ENCODE measurements around the gene TTC34. TPM values are rescaled to one million over a fixed set of nuclear protein-coding genes. Genes with fewer than 3 reads are reported as not detected.

The TTC34 gene
- total RNA-seq, 2 donors from 2014 or later = 0.27 to 0.44 TPM

- DNase-seq = no peak
- Histone ChIP-seq H3K27ac (no peak overlapping the region), H3K4me3 (no peak overlapping the region), H3K27me3 (peaks cover 37% of the 10 kb centered on the region), H3K9me3 (no peaks in the 10 kb centered on the region), H3K4me1 (no peaks in the 10 kb centered on the region), H3K9ac (ENCODE audit: low read depth in 2 of 2, low read length in 2 of 2) (no peak overlapping the region), H3K36me3 (no peaks in the 10 kb centered on the region)
- intact Hi-C loops (cut with DNase I) = no loop called here
- TF ChIP-seq, protein P1, sequence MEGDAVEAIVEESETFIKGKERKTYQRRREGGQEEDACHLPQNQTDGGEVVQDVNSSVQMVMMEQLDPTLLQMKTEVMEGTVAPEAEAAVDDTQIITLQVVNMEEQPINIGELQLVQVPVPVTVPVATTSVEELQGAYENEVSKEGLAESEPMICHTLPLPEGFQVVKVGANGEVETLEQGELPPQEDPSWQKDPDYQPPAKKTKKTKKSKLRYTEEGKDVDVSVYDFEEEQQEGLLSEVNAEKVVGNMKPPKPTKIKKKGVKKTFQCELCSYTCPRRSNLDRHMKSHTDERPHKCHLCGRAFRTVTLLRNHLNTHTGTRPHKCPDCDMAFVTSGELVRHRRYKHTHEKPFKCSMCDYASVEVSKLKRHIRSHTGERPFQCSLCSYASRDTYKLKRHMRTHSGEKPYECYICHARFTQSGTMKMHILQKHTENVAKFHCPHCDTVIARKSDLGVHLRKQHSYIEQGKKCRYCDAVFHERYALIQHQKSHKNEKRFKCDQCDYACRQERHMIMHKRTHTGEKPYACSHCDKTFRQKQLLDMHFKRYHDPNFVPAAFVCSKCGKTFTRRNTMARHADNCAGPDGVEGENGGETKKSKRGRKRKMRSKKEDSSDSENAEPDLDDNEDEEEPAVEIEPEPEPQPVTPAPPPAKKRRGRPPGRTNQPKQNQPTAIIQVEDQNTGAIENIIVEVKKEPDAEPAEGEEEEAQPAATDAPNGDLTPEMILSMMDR (IDR thresholded peaks at IDR 0.05) = no peak
Measured at GRCh38 chr1:2625311-2625710, 176.2 kb downstream of the TTC34 start.

DNA sequence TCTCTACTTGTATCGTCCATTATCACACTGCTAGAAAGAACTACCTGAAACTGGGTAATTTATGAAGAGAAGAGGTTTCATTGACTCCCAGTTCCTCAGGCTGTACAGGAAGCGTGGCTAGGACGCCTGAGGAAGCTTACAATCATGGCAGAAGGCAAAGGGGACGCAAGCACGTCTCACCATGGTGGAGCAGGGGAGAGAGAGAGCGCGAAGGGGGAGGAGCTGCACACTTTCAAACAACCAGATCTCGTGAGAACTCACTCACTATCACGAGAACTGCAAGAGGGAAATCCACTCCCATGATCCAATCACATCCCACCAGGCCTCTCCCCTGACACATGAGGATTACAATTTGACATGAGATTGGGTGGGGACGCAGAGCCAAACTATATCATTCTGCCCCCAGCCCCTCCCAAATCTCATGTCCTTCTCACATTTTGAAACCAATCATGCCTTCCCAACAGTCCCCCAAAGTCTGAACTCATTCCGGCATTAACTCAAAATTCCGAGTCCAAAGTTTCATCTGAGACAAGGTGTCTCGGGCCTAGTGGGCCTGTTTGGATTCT, 176.7 kb downstream of the TTC34 start:
- DNase-seq = no peak
- peaks cover 35% of the 10 kb centered on the region for H3K27me3 ChIP-seq
- no peak overlapping the region for H3K4me3 ChIP-seq
- no peak overlapping the region for H3K9ac ChIP-seq (ENCODE audit: low read depth in 2 of 2, low read length in 2 of 2)
- TF ChIP-seq, protein P1 (IDR thresholded peaks at IDR 0.05) = no peak
- no peaks in the 10 kb centered on the region for H3K9me3 ChIP-seq
- no peaks in the 10 kb centered on the region for H3K4me1 ChIP-seq
- no peaks in the 10 kb centered on the region for H3K36me3 ChIP-seq
- intact Hi-C loops (cut with DNase I) = no loop called here
- H3K27ac ChIP-seq = no peak overlapping the region

- no peak for DNase-seq
Measured at GRCh38 chr1:2623571-2624337, 177.7 kb downstream of the TTC34 start.

DNA sequence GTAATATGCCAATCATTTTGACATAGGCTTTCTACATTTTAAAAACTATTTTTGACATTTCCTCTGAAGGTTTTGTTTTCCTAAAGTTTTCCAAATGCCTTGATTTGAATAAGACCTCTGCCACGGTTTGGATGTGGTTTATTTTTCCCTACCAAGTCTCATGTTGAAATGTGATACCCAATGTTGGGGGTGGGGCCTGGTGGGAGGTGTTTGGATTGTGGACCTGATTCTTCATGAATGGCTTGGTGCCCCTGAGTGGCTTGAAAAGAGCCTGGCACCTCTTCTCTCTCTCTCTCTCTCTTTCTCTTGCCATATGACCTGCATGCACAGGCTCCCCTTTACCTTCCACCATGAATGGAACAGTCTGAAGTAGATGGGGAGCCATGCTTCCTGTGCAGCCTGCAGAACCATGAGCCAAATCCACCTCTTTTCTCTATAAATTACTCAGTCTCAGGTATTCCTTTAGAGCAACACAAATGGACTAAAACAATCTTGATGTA, 183.5 kb downstream of the TTC34 start:
- intact Hi-C loops (cut with DNase I) = no loop called here
- TF ChIP-seq, protein P1 (IDR thresholded peaks at IDR 0.05) = no peak
- DNase-seq = no peak

More at GRCh38 chr1:2623571-2624337, 177.7 kb downstream of the TTC34 start:
- H3K36me3 ChIP-seq = no peaks in the 10 kb centered on the region
- no peaks in the 10 kb centered on the region for H3K4me1 ChIP-seq
- H3K27me3 ChIP-seq = peaks cover 25% of the 10 kb centered on the region
- no peak overlapping the region for H3K9ac ChIP-seq (ENCODE audit: low read depth in 2 of 2, low read length in 2 of 2)
- TF ChIP-seq, protein P1 (IDR thresholded peaks at IDR 0.05) = no peak
- H3K27ac ChIP-seq = no peak overlapping the region
- no peaks in the 10 kb centered on the region for H3K9me3 ChIP-seq
- no peak overlapping the region for H3K4me3 ChIP-seq
- intact Hi-C loops (cut with DNase I) = no loop called here

DNA sequence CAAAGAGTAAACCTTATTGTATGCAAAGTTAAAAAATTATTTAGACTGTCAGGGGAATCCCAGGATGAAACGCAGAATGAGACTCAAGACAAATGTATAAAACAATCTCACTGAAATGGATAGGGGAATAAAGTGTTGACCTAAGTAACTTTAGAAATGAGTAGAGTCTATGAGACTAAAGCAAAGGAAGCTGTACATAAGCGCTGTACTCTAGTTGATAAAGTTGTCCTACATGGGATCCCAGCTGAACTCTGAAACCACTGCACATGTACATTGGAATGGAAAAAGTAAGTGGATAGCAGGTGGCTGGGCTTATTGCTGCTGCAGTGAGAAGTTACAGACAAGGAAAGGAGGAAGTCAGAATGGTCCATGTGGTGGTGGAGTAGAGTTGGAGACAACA, 187.3 kb downstream of the TTC34 start:
- no peaks in the 10 kb centered on the region for H3K36me3 ChIP-seq
- DNase-seq = no peak
- TF ChIP-seq, protein P1 (IDR thresholded peaks at IDR 0.05) = no peak
- intact Hi-C loops (cut with DNase I) = no loop called here
- no peak overlapping the region for H3K4me3 ChIP-seq
- H3K27me3 ChIP-seq = peaks cover 3% of the 10 kb centered on the region
- no peak overlapping the region for H3K9ac ChIP-seq (ENCODE audit: low read depth in 2 of 2, low read length in 2 of 2)
- no peaks in the 10 kb centered on the region for H3K9me3 ChIP-seq
- no peak overlapping the region for H3K27ac ChIP-seq
- no peaks in the 10 kb centered on the region for H3K4me1 ChIP-seq

More for the DNA sequence above, 183.5 kb downstream of the TTC34 start:
- Histone ChIP-seq H3K4me3 (no peak overlapping the region), H3K4me1 (no peaks in the 10 kb centered on the region), H3K9ac (ENCODE audit: low read depth in 2 of 2, low read length in 2 of 2) (no peak overlapping the region), H3K27me3 (no peaks in the 10 kb centered on the region), H3K36me3 (no peaks in the 10 kb centered on the region), H3K9me3 (no peaks in the 10 kb centered on the region), H3K27ac (no peak overlapping the region)

All from colonic mucosa (tissue), 4 donors.